ENCODE results near the gene DNAJC10.

- TF ChIP-seq MAX (IDR thresholded peaks at IDR 0.05; ENCODE audit: low read depth, low read length) (no peak), MYC (IDR thresholded peaks at IDR 0.05; ENCODE audit: low read depth, low read length) (no peak)
Measured at GRCh38 chr2:182695776-182696175, 20.3 kb upstream of the DNAJC10 start.
